K562 (cell line): Measurements from ENCODE around the gene CHIC2. TPM values are rescaled to one million over a fixed set of nuclear protein-coding genes. Genes with fewer than 3 reads are reported as not detected.

ENCODE experiments used
- ARHGAP35 ChIP-seq: fragments of 450-650 bp; IDR thresholded peaks from 2 replicates; pipeline ENCODE4 v1.6.1; 2018; ENCODE audit not compliant: partially characterized antibody
- ASH1L ChIP-seq: fragments of 450-650 bp; IDR thresholded peaks from 2 replicates; pipeline ENCODE4 v1.6.1; 2018; ENCODE audit warnings: borderline replicate concordance, mild to moderate bottlenecking, low read depth; ENCODE audit not compliant: partially characterized antibody
- CREB3L1 ChIP-seq: fragments of 450-650 bp; IDR thresholded peaks from 2 replicates; pipeline ENCODE4 v1.6.1; 2014; ENCODE audit warnings: low read depth, mild to moderate bottlenecking, moderate library complexity, borderline replicate concordance
- FOXA3 ChIP-seq, 2 experiments: fragments of 450-650 bp in 1 of 2; sonication (generic) in 1 of 2; formaldehyde crosslinking; IDR thresholded peaks in 1 of 2; conservative IDR thresholded peaks in 1 of 2; 2 replicates each; pipeline versions ENCODE4 v1.4.0 to v1.8.0; 2020 to 2022; ENCODE audit warnings: mild to moderate bottlenecking in 2 of 2, missing genetic modification reagents in 1 of 2
- HDAC1 ChIP-seq, 2 experiments: fragments of 450-650 bp; IDR thresholded peaks; 2 replicates each; pipeline ENCODE4 v1.6.1; 2016 to 2017; ENCODE audit warnings: inconsistent platforms in 1 of 2, mild to moderate bottlenecking in 1 of 2, moderate library complexity in 1 of 2
- HES1 ChIP-seq: fragments of 450-650 bp; IDR thresholded peaks from 2 replicates; pipeline ENCODE4 v1.6.1; 2016; ENCODE audit warnings: low read depth, mild to moderate bottlenecking, moderate library complexity
- HMGN3 ChIP-seq: IDR thresholded peaks from 2 replicates; pipeline ENCODE4 v1.6.1; 2011; ENCODE audit warnings: borderline replicate concordance, low read depth, mild to moderate bottlenecking, mixed read lengths, low read length; ENCODE audit not compliant: insufficient read length; ENCODE audit errors: extremely low read depth
- HNRNPLL ChIP-seq: fragments of 200-400 bp; formaldehyde crosslinking; IDR thresholded peaks from 2 replicates; pipeline ENCODE4 v1.6.1; 2017; ENCODE audit warnings: low read length, low read depth, mild to moderate bottlenecking; ENCODE audit not compliant: poor library complexity, severe bottlenecking
- JUN ChIP-seq, 2 experiments: sonication (generic) in 1 of 2; formaldehyde crosslinking in 1 of 2; IDR thresholded peaks; 2 replicates each; pipeline versions ENCODE4 v1.6.1 to v1.8.0; 2012 to 2022; ENCODE audit warnings: borderline replicate concordance in 2 of 2, mild to moderate bottlenecking in 2 of 2, improper control_type of control experiment in 1 of 2, low read depth in 1 of 2, low read length in 1 of 2, missing genetic modification reagents in 1 of 2
- KDM4B ChIP-seq, 2 experiments: fragments of 450-650 bp in 1 of 2; sonication (generic) in 1 of 2; IDR thresholded peaks; 2 replicates each; pipeline ENCODE4 v1.6.1; 2016 to 2017; ENCODE audit warnings: borderline replicate concordance in 2 of 2, antibody characterized with exemption in 1 of 2, low read depth in 1 of 2, mild to moderate bottlenecking in 1 of 2
- MEIS2 ChIP-seq: fragments of 450-650 bp; IDR thresholded peaks from 2 replicates; pipeline ENCODE4 v1.6.1; 2014; ENCODE audit warnings: mild to moderate bottlenecking; ENCODE audit not compliant: partially characterized antibody
- POLR2B ChIP-seq: fragments of 450-650 bp; IDR thresholded peaks from 2 replicates; pipeline ENCODE4 v1.6.1; 2018; ENCODE audit warnings: low read depth; ENCODE audit not compliant: partially characterized antibody
- POLR2G ChIP-seq: fragments of 200-400 bp; formaldehyde crosslinking; IDR thresholded peaks from 2 replicates; pipeline ENCODE4 v1.6.1; 2017; ENCODE audit warnings: low read depth, mild to moderate bottlenecking, antibody characterized with exemption, low read length, moderate library complexity
- SIN3A ChIP-seq, 2 experiments: fragments of 150-350 bp in 1 of 2; IDR thresholded peaks; 2 replicates each; pipeline ENCODE4 v1.6.1; 2011 to 2016; ENCODE audit warnings: borderline replicate concordance in 2 of 2, low read depth in 2 of 2, low read length in 2 of 2, mild to moderate bottlenecking in 2 of 2, moderate library complexity in 2 of 2; ENCODE audit not compliant: control insufficient read depth in 1 of 2
- SMAD4 ChIP-seq: fragments of 250-450 bp; sonication (Bioruptor Pico); conservative IDR thresholded peaks from 2 replicates; pipeline ENCODE4 v1.8.0; 2021; ENCODE audit warnings: inconsistent platforms, mild to moderate bottlenecking, moderate library complexity
- SRSF3 ChIP-seq: fragments of 200-400 bp; formaldehyde crosslinking; IDR thresholded peaks from 2 replicates; pipeline ENCODE4 v1.6.1; 2016; ENCODE audit warnings: mild to moderate bottlenecking, low read length, moderate library complexity; ENCODE audit not compliant: insufficient read depth
- TAF7 ChIP-seq: fragments of 450-650 bp; IDR thresholded peaks from 2 replicates; pipeline ENCODE4 v1.6.1; 2016; ENCODE audit warnings: missing genetic modification characterization, missing compliant biosample characterization
- U2AF2 ChIP-seq: fragments of 200-400 bp; formaldehyde crosslinking; optimal IDR thresholded peaks from 2 replicates; pipeline ENCODE3; 2017; ENCODE audit warnings: low read depth, mild to moderate bottlenecking, low read length
- YY1 ChIP-seq, 3 experiments: IDR thresholded peaks; 2 replicates each; pipeline ENCODE4 v1.6.1; 2011; ENCODE audit warnings: low read length in 2 of 3, mild to moderate bottlenecking in 2 of 3, moderate library complexity in 2 of 3, borderline replicate concordance in 1 of 3, control low read depth in 1 of 3, low read depth in 1 of 3; ENCODE audit not compliant: insufficient read depth in 3 of 3, insufficient replicate concordance in 2 of 3, control insufficient read depth in 1 of 3, insufficient read length in 1 of 3; ENCODE audit errors: extremely low read depth in 1 of 3
- ZBTB9 ChIP-seq: fragments of 450-650 bp; formaldehyde crosslinking; IDR thresholded peaks from 2 replicates; pipeline ENCODE4 v1.4.0; 2020; ENCODE audit warnings: mild to moderate bottlenecking, moderate library complexity
- polyA plus RNA-seq, 8 experiments: library from polyadenylated mRNA; depleted of rRNA in 4 of 8; stranded (reverse) in 5 of 8; unstranded in 3 of 8; fragments of >200 nt; fragmentation: Nextera tagmentation in 2 of 8; fragmentation: Illumina TruSeq in 1 of 8; extraction: Ambion mirVana in 2 of 8; extraction: Trizol in 1 of 8; gene quantifications; 2 replicates each; pipeline versions ENCODE4 v1.2.1 to v1.2.3, GENCODE V29; 2011 to 2014; ENCODE audit warnings: inconsistent platforms in 1 of 8, missing spikeins in 1 of 8
- total RNA-seq, 7 experiments: library from RNA; depleted of rRNA in 6 of 7; stranded (reverse); fragments of >200 nt in 6 of 7; fragmentation: Illumina TruSeq in 2 of 7; extraction: Trizol in 2 of 7; gene quantifications; 2 replicates each; pipeline versions ENCODE4 v1.2.1 to v1.2.3, GENCODE V29; 2011 to 2021; ENCODE audit warnings: low replicate concordance in 1 of 7

CHIC2 gene
- total and polyA plus RNA-seq, 9 of the 15 experiments (the other 6 are each of a cell fraction or from before 2014, with no cell fraction given) = 0.89 to 25.1 (median 12.1) TPM

- TF ChIP-seq JUN (IDR thresholded peaks at IDR 0.05; ENCODE audit: borderline replicate concordance, low read depth, low read length) (no peak), JUN (CRISPR knock-in tag; IDR thresholded peaks at IDR 0.05; ENCODE audit: borderline replicate concordance) (no peak), HES1 (no peak), POLR2G (peak; percentile 95), ARHGAP35 (peak; percentile 28), HDAC1 (IDR thresholded peaks at IDR 0.05) (peak in 1 of 2 experiments; percentile 84; a peak in 2 of 4 replicates), SRSF3 (0 out of 2 replicates have a peak, but pooled peaks have one; percentile 42), ZBTB9 (0 out of 2 replicates have a peak, but pooled peaks have one; percentile 46), SMAD4 (CRISPR knock-in tag) (peak; percentile 95), MEIS2 (peak; percentile 19), POLR2B (peak; percentile 87), ASH1L (no peak), CREB3L1 (peak; percentile 78), FOXA3 (CRISPR knock-in tag; conservative IDR thresholded peaks at IDR 0.05 in 1 of 2, IDR thresholded peaks at IDR 0.05 in 1 of 2) (peak; percentile 57 to 79; a peak in 2 of 4 replicates), SIN3A (IDR thresholded peaks at IDR 0.05; ENCODE audit: borderline replicate concordance in 2 of 2, control insufficient read depth in 1 of 2, low read depth in 2 of 2, low read length in 2 of 2) (peak; percentile 50 to 76; a peak in 1 of 4 replicates), HNRNPLL (peak; percentile 95), TAF7 (tag) (peak; percentile 16; the same call in 1 of the 2 replicates), HMGN3 (peak; percentile 65), U2AF2 (no peak), KDM4B (IDR thresholded peaks at IDR 0.05; ENCODE audit: borderline replicate concordance in 2 of 2, low read depth in 1 of 2) (no peak), YY1 (IDR thresholded peaks at IDR 0.05; ENCODE audit: borderline replicate concordance in 1 of 3, control insufficient read depth in 1 of 3, extremely low read depth in 1 of 3, insufficient read depth in 3 of 3, insufficient read length in 1 of 3, insufficient replicate concordance in 2 of 3, low read depth in 1 of 3, low read length in 2 of 3) (peak; percentile 14 to 81 (median 75))
These were observed at the start of gene CHIC2 (continued) for GRCh38 chr4:54064317-54065111.
